ENCODE measurements around the gene ITSN2. TPM values are rescaled to one million over a fixed set of nuclear protein-coding genes. Genes with fewer than 3 reads are reported as not detected.

The ITSN2 gene
- polyA plus RNA-seq, 1 donor from 2014 or later, result 10.6 TPM

DNA sequence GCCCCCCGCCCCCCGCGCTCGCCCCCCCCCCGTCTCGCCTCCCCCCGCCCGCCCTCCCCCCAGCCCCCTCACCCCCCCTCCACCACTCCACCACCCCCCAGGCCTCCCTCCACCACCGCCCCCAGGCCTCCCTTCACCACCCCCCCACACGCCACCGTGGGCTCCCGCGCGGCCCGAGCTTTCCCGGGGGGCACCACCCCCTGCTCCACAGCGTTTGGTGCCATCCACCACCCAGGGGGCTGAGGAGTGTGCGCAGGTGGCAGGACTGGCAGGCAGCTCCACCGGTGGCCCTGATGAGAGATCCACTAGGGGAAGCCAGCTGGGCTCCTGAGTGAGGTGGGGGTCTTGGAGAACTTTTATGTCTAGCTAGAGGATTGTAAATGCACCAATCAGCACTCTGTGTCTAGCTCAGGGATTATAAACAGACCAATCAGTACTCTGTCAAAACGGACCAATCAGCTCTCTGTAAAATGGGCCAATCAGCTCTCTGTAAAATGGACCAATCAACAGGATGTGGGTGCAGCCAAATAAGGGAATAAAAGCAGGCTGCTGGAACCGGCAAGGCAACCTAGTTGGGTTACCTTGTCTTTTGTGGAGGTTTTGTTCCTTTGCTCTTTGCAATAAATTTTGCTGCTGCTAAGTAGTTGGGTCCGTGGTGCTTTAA lies 43.0 kb upstream of the ITSN2 start:
- H2AFZ ChIP-seq (ENCODE audit: low read depth, low read length), result no peak overlapping the region
- H4K20me1 ChIP-seq (ENCODE audit: insufficient read depth), result no peaks in the 10 kb centered on the region
- no peaks in the 10 kb centered on the region for H3K79me2 ChIP-seq (replicated peaks; ENCODE audit: insufficient read depth, low read length)
- H3K4me3 ChIP-seq (ENCODE audit: low read length), result no peak overlapping the region
- peaks cover 2% of the 10 kb centered on the region for H3F3A ChIP-seq (ENCODE audit: insufficient read depth, low read length, poor library complexity, severe bottlenecking)
- H3K9me3 ChIP-seq (ENCODE audit: low read length), result no peaks in the 10 kb centered on the region
- H3K4me2 ChIP-seq (ENCODE audit: low read length), result no peak overlapping the region
- H3K36me3 ChIP-seq (ENCODE audit: insufficient read depth, low read length), result no peaks in the 10 kb centered on the region
- peak overlapping the region; percentile 58 for H3K27ac ChIP-seq (ENCODE audit: low read length)
- H3K9me2 ChIP-seq (ENCODE audit: insufficient read depth, low read length), result no peaks in the 10 kb centered on the region
- no peaks in the 10 kb centered on the region for H3K27me3 ChIP-seq (ENCODE audit: insufficient read depth, low read depth, low read length)
- H3K9ac ChIP-seq (ENCODE audit: low read length), result no peak overlapping the region
- no peak for TF ChIP-seq EP300 (conservative IDR thresholded peaks at IDR 0.05; ENCODE audit: poor library complexity, severe bottlenecking)
- no peak for TF ChIP-seq SMC3 (conservative IDR thresholded peaks at IDR 0.05; ENCODE audit: poor library complexity)

DNA sequence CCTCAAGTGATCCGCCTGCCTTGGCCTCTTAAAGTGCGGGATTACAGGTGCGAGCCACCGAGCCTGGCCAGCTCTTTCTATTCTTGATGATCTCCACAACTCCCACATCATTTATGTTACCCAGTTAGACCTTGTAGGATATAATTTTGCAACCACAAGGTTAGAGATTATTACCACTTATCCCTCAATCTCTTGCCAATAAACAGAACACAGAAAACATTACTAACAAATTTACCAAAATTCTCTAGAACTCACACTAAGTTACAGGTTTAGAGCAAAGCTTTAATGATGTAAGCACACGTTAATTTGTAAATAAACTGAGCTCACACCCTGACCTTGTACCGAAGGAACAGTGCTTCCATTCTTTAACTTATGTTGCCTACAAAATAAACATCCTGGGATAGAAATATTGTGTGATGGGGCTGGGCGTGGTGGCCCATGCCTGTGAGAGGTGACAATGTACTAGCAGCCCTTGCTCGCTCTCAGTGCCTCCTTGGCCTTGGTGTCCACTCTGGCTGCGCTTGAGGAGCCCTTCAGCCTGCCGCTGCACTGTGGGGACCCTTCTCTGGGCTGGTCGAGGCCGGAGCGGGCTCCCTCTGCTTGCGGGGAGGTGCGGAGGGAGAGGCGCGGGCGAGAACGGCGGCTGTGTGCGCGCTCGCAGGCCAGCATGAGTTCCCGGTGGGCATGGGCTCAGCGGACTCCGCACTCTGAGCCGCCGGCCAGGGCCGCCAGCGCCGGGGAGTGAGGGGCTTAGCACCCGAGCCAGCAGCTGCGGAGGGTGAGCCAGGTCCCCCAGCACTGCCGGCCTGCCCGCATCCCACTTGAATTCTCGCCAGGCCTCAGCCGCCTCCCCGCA lies 42.1 kb upstream of the ITSN2 start:
- Histone ChIP-seq H3K9me3 (ENCODE audit: low read length) (no peaks in the 10 kb centered on the region), H3F3A (ENCODE audit: insufficient read depth, low read length, poor library complexity, severe bottlenecking) (peaks cover 2% of the 10 kb centered on the region), H3K79me2 (replicated peaks; ENCODE audit: insufficient read depth, low read length) (no peaks in the 10 kb centered on the region), H3K36me3 (ENCODE audit: insufficient read depth, low read length) (no peaks in the 10 kb centered on the region), H3K4me2 (ENCODE audit: low read length) (no peak overlapping the region), H4K20me1 (ENCODE audit: insufficient read depth) (no peaks in the 10 kb centered on the region), H3K27ac (ENCODE audit: low read length) (no peak overlapping the region), H3K9ac (ENCODE audit: low read length) (no peak overlapping the region), H3K9me2 (ENCODE audit: insufficient read depth, low read length) (no peaks in the 10 kb centered on the region), H3K4me3 (ENCODE audit: low read length) (no peak overlapping the region), H3K27me3 (ENCODE audit: insufficient read depth, low read depth, low read length) (no peaks in the 10 kb centered on the region), H2AFZ (ENCODE audit: low read depth, low read length) (no peak overlapping the region)
- TF ChIP-seq, protein P1, sequence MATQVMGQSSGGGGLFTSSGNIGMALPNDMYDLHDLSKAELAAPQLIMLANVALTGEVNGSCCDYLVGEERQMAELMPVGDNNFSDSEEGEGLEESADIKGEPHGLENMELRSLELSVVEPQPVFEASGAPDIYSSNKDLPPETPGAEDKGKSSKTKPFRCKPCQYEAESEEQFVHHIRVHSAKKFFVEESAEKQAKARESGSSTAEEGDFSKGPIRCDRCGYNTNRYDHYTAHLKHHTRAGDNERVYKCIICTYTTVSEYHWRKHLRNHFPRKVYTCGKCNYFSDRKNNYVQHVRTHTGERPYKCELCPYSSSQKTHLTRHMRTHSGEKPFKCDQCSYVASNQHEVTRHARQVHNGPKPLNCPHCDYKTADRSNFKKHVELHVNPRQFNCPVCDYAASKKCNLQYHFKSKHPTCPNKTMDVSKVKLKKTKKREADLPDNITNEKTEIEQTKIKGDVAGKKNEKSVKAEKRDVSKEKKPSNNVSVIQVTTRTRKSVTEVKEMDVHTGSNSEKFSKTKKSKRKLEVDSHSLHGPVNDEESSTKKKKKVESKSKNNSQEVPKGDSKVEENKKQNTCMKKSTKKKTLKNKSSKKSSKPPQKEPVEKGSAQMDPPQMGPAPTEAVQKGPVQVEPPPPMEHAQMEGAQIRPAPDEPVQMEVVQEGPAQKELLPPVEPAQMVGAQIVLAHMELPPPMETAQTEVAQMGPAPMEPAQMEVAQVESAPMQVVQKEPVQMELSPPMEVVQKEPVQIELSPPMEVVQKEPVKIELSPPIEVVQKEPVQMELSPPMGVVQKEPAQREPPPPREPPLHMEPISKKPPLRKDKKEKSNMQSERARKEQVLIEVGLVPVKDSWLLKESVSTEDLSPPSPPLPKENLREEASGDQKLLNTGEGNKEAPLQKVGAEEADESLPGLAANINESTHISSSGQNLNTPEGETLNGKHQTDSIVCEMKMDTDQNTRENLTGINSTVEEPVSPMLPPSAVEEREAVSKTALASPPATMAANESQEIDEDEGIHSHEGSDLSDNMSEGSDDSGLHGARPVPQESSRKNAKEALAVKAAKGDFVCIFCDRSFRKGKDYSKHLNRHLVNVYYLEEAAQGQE (IDR thresholded peaks at IDR 0.05; ENCODE audit: borderline replicate concordance), result no peak
- TF ChIP-seq EP300 (conservative IDR thresholded peaks at IDR 0.05; ENCODE audit: poor library complexity, severe bottlenecking) (no peak), POLR2AphosphoS5 (IDR thresholded peaks at IDR 0.05) (no peak), EZH2 (IDR thresholded peaks at IDR 0.05; ENCODE audit: borderline replicate concordance, insufficient read depth, low read length, poor library complexity, severe bottlenecking) (no peak), SMC3 (conservative IDR thresholded peaks at IDR 0.05; ENCODE audit: poor library complexity) (no peak), TAF1 (IDR thresholded peaks at IDR 0.05; ENCODE audit: low read depth) (no peak), MXI1 (conservative IDR thresholded peaks at IDR 0.05; ENCODE audit: poor library complexity, severe bottlenecking) (no peak), RAD21 (conservative IDR thresholded peaks at IDR 0.05) (no peak)
- TF ChIP-seq, protein P2, sequence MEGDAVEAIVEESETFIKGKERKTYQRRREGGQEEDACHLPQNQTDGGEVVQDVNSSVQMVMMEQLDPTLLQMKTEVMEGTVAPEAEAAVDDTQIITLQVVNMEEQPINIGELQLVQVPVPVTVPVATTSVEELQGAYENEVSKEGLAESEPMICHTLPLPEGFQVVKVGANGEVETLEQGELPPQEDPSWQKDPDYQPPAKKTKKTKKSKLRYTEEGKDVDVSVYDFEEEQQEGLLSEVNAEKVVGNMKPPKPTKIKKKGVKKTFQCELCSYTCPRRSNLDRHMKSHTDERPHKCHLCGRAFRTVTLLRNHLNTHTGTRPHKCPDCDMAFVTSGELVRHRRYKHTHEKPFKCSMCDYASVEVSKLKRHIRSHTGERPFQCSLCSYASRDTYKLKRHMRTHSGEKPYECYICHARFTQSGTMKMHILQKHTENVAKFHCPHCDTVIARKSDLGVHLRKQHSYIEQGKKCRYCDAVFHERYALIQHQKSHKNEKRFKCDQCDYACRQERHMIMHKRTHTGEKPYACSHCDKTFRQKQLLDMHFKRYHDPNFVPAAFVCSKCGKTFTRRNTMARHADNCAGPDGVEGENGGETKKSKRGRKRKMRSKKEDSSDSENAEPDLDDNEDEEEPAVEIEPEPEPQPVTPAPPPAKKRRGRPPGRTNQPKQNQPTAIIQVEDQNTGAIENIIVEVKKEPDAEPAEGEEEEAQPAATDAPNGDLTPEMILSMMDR (IDR thresholded peaks at IDR 0.05; ENCODE audit: poor library complexity, severe bottlenecking), result no peak
